NCI-H345 treated with DMSO at 0.1 percent for 48 hours (cell line): ENCODE data around the gene KLRG1.

Source experiments
- DNase-seq: peaks from one replicate; lab custom pipeline; 2025; ENCODE audit not compliant: unreplicated experiment; lab: John Stamatoyannopoulos, UW

KLRG1 gene

GRCh38 chr12:9040484-9041186 is 51.3 kb downstream of the KLRG1 start:
- DNase-seq = no peak

- no peak for DNase-seq
These were observed 52.0 kb downstream of the KLRG1 start for GRCh38 chr12:9041321-9041720.

GRCh38 chr12:9043766-9044165 is 54.4 kb downstream of the KLRG1 start:
- DNase-seq = no peak

- DNase-seq = no peak
These were observed 57.8 kb downstream of the KLRG1 start for GRCh38 chr12:9047105-9047504.

- DNase-seq = no peak
These were observed 59.6 kb downstream of the KLRG1 start for GRCh38 chr12:9048930-9049329.

GRCh38 chr12:9049520-9050133 is 60.3 kb downstream of the KLRG1 start:
- DNase-seq = peak; percentile 20

- no peak for DNase-seq
These were observed 61.3 kb downstream of the KLRG1 start for GRCh38 chr12:9050521-9051157.

- DNase-seq = no peak
These were observed 61.8 kb downstream of the KLRG1 start for GRCh38 chr12:9051158-9051550.

GRCh38 chr12:9052610-9053009 is 63.3 kb downstream of the KLRG1 start:
- DNase-seq = no peak
